GM18517 (cell line): ENCODE results near the gene INO80C.

Source experiments
- ATAC-seq: cut with Tn5 transposase; IDR thresholded peaks from one replicate; pipeline ENCODE4 v1.9.1; 2021; ENCODE audit warnings: mild to moderate bottlenecking, moderate library complexity; ENCODE audit not compliant: unreplicated experiment

INO80C gene

DNA sequence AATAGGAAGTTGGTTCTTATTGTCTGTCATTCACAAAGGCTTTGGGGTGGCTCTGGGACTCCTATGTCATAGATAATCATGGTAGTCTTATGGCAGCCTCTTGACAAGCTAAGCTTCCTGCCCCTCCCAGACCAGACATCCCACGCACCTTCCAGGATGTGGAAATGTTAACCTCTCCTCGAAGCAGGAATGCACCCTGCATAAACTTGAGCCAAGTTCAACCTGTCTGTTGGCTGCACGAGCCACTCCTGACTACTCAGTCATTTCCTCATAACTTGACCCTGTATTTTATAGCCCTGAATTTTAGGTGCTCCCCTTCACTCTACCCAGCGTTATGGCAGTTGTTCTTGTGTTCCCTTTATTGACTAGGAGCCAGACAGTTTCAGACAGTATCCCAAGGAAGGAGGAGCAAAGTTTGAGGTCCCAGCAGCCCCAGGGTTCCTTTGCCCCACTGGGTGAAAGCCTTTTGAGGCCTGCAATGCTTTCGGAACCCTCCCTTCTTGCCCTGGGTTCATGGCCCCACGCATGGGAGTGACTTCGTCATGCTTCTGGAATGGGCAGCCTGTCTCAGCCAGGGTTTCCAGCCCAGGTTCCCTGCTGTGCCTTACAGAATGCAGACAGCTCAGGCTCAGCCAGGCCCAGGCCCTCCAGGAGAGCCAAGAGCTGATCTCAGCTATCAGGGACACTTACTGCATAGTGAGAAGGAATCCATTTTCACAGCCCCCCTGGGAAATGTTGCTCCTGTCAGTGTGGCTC is 15.6 kb upstream of the INO80C start:
- ATAC-seq = no peak

DNA sequence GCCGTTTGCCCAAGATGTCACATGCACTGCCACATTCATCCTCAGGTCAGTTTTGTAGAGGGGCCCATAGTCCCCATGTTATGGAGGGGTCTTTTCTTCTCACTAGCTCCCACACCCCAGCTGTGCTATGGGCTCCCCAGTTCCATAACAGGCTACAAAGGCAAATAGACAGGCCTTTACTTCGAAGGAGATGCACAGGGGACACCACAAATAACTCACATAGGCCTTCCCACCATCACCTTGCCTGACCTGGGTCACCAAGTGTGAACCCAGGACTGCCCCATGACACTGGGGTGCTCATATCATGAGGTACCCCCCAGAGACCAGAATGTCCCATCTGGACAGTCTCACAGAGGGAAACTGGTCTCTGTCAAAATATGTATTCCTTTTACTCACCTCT is 15.0 kb upstream of the INO80C start:
- ATAC-seq = no peak

DNA sequence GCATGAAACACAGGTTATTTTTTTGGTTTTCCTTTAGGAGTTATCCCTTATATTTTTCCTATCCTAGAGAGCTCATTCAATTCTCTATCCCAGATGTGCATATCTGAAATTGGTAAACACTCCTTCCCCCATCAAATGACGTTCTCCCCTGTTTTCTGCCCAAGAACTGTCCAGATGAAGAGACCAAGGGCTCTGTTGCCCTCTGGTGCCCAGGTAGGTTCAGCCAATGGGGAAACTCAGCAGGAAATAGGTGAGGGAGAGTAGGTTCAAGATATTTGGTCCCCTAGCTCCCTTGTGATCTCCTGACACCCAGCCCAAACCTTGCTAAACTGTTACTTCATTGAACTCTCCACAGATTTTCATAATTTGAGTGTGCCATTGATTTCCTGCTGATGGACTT is 14.1 kb upstream of the INO80C start:
- peak; percentile 16 for ATAC-seq

DNA sequence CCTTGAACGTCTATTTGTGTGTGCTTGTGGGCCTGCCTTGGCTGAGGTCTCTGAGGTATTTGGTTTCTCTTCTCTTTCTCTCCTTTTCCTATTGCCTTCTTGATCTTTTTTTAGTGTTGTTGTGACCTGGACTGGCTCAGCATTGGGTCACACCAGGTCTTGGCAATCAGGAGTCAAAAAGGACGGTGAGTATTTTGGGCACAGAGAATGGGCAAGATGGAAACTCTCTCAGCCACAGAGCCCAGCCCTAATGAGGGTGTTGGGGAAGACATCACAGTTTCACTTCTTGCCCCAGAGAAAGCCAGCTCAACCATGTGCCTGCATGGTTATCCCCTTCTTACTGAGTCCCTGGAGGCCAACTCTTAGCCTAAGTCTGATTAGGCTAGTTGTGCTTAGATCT is 13.7 kb upstream of the INO80C start:
- peak; percentile 89 for ATAC-seq

DNA sequence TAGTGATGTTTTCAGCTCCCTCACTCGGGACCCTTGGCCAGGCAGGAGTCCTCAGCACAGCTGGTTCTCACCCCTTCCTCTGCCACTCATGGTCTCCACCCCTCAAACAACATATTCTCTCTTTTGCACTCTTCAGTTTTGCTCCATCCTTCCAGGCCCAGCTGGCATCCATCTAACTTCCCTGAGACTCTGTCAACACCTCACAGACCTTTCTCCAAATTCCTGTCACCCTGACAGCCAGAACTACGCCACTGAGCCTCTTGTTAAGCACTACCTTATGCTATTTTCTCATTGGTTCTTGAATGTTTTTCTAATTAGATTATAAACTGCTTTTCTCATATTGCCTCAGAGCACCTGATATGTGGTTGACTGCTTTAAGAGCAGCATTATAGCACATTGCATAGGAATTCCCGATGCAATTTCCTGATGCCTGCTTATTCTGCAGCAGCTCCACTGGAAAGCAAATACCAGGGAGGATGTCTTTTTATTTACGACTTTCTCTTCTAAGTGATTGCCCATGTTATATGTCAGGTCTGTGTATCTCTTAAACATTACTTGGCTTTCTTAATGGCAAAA is 12.4 kb upstream of the INO80C start:
- ATAC-seq = no peak

DNA sequence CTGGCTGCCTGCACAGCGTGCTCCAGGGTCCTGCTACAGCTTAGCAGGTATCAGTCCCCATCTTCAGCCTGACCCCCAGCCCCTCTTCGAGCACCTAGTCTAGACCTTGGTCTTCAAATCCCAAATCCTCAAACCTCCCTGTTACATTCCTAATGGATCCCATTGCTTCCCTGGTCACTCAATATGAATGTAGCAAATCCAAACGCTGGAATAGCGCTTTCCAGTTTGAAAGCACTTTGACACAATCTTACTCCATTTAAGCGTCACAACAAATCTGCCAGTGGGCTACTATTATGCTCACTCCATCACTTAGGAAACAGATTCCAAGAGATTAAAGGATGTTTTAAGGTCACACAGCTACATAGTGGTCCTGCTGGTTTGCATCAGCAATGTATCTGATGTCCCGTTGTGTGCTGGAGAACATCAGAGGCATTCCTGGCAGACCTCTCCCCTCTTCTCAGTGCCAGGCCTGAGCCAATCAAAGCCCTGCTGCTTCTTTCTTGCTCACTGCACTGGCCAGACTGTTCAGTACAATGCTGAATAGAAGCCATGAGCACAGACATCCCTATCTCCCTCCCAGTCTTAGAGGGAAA is 11.1 kb upstream of the INO80C start:
- no peak for ATAC-seq

DNA sequence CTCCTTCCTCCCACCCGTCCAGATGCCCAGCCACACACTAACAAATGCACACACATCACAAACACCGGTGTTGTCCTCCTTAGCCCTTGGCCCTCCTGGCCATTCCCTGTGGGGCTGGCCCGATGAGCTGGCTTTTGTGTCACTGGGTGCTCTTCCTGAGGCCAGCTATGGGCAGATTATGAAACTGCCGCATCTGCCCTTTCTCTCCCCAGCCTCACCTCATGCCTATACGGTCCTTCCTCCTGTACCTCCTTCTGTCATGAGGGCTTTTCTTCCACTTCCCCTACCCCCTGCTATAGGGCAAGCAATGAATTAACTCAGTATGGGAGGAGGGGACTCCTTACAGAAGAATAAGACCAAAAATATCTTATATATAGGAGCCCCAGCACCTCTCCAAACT is 10.3 kb upstream of the INO80C start:
- ATAC-seq = no peak

DNA sequence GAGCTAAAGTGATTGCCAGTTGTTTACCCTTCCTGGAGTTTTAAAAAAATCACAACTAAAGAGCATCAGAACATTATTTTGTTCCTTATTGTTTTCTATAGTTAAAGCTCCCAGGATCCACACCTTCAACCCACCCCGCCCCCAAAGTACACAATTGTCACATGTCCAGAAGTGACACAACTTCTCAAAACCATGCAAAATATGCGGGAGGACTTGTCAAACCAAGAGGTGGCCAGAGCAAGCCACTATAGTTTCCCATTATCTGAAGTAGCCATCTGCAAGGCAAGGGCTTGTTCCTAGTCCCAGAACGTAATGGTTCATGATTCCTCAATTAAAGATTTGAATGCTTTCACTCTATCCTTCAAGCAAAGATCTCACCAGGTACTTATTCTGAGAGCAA is 9.9 kb upstream of the INO80C start:
- ATAC-seq = no peak

DNA sequence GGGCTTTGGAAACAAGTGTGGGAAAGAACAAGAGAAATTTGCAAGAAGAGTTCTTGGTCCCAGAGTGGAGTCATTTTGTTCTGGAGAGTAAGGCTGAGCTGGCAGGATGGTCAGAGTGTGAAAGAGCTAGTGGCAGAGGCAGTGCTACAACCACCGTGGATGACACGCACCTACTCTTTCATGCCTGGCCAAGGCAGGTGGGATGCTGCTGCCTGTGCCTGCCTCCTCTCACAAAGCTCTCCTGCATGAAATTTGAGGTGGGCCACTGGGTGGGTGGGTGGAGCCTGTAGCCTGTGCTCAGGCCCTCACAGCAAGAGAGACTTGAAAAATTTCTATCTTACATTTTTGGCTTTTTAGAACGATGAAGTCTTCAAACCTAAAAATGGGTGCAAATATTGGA is 9.4 kb upstream of the INO80C start:
- no peak for ATAC-seq

DNA sequence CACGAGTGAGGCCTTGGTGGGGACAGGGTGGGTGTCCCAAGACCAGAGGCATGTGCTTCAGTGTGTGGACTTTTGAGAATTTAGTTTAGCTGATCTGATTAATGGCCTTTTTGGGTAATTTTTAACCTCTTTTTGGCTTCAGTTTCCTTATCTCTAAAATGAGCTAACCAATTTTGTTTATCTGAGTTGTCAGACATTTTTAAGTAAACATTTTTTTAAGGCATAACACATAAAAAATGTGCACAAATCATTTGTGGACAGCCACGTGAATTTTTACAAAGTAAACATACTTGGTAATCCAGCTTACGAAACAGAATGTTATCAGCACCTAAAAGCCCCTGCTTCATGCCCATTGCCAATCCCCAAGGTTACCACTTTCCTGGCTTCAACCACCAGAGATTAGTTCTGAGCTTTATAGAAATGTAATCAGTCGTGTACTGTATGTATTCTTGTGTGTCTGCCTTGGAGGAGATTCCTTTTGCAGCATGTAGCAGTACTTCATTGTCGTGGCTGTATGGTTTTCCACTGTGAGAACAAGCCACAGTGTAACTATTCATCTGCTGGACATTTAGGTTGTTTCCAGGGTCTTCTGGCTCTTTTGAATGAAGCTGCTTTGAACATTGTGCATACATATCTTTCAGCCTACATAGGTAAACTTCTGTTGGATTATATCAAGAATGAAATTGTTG is 8.4 kb upstream of the INO80C start:
- ATAC-seq = no peak

DNA sequence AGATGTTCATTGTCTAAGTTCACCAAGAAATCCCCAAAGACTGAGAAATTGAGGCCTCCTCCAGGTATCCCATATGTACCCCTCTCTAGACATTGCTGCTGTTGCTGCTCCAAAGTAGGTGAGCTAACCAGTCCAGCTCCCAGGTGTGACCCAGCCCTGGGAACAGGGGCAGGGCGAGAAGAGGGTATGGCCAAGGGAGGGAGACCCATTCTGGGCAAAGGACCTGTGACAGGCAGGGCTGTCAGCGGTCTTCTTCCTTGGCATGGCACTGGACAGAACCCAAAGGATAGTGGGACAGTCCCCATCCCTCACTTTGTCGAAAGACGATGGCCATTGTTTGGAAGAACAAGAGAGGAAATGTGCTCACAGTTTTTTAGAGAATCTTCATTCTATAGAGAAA is 7.2 kb upstream of the INO80C start:
- no peak for ATAC-seq

DNA sequence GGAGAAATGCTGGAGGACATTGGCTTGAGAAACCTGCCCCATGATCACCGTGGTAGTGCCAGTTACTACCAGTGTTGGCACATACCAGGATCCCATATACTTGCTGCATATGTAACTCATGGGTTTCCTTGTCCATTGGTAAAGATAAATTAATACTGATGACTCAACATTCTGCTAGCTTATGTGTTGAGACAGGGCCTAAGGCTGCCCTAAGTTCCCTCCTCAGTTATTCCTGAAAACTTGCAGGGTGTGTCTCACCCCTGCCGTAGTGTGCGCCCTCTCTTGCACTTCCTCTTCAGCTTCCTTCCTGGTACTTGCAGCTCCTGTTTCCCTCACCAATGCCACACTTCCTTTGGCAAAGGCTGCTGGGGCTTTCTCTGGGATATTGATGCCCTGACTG is 4.3 kb upstream of the INO80C start:
- ATAC-seq = no peak

DNA sequence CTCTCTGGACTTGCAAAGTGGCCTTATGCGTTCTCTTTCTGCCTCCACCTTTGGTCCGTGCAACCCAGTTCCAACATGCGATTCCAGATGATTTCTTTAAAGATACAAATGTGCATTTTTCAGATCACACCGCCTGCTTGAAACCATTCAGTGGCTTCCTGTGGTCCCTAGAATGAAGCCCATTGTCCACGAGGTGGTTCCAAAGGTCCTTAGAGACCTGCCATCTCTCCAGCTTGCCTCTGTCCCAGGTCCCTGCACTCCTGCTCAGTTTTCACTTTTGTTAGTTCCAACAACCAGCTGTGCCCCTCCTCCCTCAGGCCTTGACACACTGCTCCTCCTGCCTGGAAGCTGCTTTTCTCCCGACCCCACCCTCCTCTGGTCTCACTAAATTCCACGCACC is 3.6 kb upstream of the INO80C start:
- ATAC-seq = no peak

DNA sequence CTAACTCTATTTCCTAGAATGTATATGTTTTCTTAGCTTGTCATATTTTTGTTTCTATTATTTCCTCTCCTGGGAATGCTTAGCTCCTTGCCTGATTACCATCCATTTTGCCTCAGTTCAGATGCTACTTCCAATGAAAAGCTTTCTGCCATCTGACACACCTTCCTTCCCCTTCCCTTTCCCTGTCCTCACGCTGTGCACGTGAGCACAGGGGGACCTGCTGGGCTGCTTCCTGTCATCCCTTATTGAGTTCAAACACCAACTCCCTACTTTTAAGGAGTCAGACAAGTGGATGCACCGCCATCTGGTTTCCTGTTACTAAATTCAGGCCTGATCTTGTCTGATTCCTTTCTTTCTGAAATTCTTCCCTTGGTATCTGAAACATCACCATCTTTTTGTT is 2.4 kb upstream of the INO80C start:
- ATAC-seq = no peak

DNA sequence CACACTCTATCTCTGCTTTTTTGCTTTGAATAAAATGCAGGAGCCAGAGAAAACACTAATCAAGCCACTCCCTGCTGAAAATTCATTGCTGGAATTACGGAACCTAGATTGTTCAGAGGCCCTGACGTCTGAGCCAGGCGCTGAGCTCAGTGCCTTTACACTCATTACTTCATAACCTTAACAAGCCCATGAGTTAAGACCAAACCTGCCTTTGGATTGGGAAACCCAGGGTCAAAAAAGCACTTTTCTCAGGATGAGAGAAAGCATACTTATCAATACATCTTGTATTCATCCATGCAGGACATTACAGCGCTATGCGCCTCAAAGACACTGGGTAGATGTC is 762 bp downstream of the INO80C start:
- peak; percentile 12 for ATAC-seq

DNA sequence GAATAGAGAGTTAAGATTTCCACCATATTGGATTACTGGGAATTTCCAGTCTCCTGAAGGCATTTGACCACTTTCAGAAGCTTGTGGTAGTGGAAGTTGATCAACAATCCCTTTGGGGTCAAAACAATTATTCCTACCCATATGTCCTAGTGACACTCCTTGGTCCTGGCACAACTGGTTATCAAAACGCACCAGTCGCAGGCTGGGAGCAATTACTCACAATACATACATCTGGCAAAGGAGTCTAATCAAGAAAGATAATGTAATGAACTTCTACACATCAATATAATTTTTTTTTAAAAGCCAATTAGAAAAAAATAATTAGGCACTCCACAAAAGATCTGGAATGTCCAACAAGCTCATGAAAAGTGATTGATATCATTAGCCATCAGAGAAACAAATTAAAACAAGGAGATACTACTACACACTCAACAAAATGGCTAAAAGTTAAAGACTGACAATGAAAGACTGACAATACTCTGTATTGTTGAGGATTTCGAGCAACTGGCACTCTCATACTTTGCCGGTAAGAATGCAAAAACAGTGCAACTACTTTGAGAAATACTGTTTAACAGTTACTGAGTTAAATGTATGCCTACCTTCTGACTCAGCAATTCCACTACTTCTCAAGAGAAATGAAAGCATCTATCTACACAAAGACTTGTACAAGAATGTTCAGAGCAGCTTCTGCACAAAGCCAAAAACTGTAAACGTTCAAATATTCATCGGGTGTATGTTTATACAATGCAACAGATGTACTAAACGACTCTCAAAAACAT is 2.0 kb downstream of the INO80C start:
- no peak for ATAC-seq

DNA sequence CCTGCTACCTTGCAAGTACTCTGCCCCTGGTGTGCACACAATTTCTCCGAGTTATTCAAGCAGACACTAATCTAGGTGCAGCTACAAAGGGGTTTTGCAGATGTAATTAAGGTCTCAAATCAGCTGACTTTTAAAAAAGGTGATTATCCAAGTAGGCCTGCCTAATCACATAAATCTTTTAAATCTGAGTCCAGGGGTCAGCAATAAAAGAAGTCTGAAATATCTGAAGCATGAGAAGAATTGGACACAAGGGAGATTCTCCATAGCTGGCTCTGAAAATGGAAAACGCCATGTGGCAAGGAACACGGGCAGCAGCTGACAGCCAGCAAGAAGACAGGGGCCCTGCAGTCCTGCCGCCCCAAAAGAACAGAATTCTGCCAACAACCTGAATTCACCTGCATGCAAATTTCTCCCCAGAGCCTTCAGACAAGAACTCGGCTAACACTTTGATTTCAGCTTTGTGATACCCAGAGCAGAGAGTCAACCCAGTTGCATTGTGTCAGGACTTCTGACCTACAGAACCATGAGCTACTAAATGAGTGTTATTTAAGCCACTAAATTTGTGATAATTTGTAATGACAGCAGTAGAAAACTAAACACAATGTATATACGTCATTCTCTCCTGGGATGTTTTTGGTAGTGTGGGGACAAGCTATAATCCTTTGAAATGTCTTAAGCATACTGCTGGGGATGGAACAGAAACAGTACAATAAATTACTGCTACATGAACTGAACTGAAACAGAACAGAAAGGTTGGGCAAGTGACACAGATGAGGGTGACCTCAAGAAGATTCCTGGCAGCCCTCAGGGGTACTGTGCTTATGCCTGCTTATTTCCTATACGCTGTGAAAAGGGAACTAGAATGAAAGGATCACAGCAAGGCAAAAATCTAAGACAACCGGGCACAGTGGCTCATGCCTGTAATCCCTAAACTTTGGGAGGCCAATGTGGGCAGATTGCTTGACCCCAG is 3.2 kb downstream of the INO80C start:
- no peak for ATAC-seq

DNA sequence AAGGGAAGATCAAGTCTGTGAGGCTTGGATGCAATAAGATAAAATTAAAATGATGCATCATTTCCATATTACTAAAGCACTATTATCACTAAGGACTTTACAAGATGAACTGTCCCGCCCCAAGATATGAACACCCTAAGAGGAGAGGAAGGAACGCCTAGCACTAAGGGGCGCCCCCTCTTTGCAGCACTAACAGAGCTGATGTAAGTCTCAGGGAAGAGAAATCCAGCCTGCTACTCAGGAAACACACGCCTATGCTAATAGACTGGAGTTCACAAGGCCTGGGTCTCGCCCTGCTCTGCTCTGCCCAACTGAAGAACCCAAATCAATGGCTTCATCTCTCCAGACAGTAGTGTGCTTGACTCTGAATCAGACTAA is 6.1 kb downstream of the INO80C start:
- ATAC-seq = no peak

DNA sequence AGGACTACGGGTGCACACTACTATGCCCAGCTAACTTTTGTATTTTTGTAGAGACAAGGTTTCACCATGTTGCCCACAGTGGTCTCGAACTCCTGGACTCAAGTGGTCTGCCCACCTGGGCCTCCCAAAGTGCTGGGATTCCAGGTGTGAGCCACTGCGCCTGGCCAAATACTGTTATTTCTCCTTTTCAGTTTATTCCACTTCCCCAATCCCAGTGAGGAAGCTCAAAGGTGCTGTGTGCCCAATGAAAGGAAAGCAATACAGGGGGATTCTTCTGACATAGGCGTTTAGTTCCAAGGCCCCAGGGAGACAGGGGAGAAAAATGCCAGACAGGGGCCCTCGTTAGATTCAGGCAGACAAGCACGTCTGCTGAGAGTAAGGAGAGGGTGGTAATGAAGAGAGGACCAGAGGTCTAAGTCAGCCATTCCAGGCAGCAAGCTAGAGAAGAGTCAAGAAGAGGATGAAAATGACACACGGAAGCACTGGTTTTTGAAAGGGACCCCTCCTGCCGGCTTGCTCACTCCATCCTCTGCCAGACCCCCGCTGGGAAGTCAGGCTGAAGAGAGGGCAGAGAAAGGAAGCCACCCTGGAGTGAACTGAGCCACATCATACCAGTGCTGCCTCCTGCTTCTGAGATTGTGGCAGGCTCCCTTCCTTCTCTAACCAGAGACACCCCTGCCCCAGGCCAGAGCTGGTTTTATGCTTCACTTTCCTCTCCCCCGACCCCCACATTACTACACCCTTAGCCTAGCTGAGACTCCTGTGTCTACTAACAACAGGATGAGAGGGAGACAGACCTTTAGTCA is 6.7 kb downstream of the INO80C start:
- ATAC-seq = no peak
